Stimulated activated CD4-positive, alpha-beta T cell treated with anti-CD3 and anti-CD28 coated beads, Interleukin-12 subunit alpha, Interleukin-12 subunit beta, amount 100 ng/mL, for 24 hours (primary cell): ENCODE results near the gene BTG1.
"Not testable (repeated sequence)": the region's sequence is repeated elsewhere in the genome, so short reads cannot be mapped to it uniquely, and the experiment has no call there.

Source experiments
- DNase-seq, 2 experiments: peaks; one replicate each; pipeline ENCODE4 v3.0.0-alpha.2; 2020; ENCODE audit warnings: low read depth in 2 of 2

Gene BTG1

DNA sequence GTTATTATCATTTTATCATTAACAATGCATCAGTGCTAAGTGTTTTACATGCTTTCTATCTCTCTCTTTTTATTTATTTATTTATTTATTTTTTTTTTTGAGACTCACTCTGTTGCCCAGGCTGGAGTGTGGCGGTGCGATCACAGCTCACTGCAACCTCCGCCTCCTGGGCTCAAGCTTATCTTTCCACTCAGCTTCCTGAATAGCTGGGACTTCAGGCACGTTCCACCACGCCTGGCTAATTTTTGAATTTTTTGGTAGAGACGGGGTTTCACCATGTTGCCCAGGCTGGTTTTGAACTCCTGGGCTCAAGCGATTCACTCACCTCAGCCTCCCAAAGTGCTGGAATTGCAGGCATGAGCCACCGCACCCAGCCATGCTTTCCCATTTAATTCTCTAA is 3.9 kb upstream of the BTG1 start:
- DNase-seq, result no peak

DNA sequence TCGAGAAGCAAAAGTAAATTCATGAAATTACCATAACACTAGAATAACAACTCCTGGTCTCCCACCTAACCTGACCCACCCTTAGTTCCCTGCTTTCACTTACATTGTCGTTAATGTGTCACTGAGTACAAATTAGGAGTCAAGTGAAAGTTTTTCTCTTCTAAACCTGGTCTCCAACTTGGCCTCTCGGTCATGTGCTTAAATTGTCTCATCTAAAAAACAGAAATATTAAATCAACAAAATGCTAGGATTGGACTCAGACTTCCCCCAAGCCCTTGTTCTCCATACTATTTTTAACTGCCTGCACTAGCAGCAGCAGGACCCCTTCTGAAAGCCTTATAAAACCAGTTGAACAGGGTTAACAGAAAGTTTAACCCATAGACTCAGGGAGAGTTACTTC is 1.8 kb upstream of the BTG1 start:
- DNase-seq, result no peak

DNA sequence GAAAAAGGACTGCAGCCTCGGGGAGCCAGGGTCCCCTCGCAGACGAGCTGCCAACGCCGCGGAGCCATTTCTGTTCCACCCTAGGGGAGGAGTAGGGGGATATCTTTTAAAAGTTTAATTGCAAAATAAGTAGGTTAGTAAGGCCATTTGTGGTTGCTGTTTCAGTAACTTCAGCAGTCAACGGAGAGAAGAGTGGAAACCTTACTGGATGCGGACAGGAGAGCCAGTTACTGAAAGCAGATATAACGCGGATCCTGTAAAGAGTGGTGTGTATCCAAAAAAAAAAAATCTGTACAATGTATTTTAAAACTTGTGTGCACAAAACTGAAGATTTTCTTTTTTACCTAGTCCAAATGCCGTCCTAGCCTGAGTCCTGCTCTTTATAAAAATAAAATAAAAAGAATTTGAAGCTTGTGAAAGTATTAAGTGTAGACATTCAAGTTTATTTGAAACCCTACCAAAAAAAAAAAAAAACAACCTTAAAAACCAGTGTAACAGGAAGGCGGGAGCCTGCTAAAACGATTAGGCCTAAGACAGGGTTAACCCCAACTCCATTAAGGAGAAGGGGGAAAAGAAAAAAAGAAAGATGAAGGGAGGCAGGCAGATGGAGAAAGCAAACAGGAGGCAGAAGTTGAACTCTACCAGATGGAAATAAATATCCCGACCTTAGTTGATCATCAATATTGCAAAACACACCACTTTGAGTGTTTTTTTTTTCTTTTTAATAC is 1.0 kb upstream of the BTG1 start:
- DNase-seq, result no peak

DNA sequence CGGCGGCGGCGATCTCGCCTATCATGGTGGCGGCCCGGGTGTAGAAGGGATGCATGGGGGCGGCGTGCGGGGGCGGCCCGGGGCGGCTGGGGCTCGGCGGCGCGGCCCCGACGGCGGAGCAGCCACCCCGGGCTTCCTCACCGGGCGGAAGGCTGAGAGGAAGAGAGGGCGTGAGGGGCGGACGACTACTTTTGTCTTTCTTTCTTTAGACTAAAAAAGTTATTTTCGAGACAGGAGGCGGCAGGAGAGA is 240 bp downstream of the BTG1 start:
- DNase-seq, result no peak

DNA sequence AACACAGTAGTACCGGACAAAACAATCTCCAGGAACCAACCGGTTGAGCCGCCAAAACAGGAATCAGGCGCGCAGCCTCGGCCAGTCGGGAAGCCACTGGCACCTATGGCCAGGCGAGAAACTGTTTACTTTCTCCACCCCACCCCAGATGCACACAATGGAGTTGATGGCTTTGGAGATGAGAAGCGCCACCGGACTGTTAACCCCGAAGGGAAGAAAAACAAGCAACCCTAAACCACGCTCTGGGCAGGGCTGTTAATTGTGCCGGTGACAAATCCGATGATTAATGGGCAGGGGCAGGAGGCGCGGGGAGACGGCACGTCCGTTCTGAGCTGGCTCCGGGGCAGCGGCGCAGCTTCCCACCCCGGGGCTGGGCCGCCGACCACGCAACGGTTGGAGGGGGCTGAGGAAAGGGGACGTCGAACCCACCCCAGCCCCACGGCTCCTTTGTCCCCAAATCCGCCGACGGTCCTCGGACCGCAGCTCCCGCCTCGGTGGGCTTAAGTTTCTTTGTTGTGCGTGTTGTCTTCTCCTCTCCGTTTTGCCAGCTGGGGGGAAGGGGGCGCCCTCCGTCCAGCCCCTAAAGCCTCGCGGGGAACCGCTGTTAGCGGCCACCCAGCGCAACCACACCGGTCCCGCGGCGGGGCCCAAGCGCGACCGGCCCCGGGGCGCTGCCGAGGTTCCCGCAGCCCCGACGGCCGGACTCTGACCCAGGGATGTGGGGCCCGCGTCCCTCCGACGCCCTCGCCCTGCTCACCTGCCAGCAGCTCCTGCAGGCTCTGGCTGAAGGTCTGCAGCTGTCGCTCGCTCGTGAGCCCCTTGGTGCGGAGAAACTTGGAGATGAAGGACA is 790 bp downstream of the BTG1 start:
- peak; percentile 25 to 41 for DNase-seq

DNA sequence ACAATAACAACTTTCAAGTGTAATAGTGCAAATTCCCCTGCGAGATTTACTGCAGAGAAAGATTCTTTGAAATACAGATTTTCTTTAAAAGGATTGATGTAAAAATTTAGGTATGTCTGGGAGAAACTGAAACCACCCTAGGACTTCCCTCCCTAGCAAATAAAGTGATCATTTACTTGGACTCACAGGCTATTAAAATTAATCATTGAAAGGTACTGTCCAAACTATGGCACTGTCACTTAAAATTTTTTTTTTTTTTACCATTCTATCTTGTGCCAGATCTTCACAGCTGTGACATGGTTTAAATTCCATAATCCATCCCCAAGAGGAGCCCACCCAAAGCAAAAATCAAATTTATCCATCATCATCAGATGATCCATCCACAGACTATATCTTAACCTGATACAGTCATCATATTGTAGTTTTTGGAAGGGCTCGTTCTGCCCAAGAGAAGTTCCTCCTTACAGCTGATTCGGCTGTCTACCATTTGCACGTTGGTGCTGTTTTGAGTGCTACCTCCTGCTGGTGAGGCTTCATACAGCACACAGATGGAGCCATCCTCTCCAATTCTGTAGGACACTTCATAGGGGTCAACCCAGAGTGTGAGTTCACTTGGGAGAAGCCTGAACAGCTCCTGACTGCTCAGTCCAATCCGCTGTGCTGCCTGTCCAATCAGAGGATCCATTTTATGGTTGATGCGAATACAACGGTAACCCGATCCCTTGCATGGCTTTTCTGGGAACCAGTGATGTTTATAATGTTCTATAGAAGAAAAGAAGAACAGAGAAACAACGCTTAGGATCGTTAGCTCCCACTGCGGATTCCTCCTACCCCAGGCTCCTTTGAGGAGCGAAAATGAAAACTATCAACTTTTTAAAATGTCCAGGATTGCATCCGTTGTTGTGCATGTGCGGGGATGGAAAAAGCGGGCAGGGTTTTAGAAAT is 1.7 kb downstream of the BTG1 start:
- DNase-seq, result peak; percentile 36 to 39

DNA sequence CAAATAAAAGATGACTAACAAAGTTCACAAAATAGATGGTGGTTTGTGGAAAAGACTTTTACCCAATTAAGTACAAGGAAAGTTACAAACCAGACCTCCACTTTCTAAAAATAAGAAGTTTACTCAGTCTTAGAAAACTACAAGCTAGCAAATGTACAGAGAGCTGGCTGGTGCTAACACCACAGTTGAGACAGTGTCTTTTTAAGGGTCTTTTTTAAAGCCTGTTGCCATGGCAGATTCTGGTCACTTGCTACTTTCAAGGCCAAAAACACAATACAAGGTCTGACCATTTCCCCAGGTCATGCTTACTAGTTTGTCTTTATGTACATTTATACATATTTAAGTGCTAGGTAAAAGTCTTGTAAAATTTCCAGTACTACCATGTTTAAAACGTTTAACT is 2.4 kb downstream of the BTG1 start:
- no peak for DNase-seq

DNA sequence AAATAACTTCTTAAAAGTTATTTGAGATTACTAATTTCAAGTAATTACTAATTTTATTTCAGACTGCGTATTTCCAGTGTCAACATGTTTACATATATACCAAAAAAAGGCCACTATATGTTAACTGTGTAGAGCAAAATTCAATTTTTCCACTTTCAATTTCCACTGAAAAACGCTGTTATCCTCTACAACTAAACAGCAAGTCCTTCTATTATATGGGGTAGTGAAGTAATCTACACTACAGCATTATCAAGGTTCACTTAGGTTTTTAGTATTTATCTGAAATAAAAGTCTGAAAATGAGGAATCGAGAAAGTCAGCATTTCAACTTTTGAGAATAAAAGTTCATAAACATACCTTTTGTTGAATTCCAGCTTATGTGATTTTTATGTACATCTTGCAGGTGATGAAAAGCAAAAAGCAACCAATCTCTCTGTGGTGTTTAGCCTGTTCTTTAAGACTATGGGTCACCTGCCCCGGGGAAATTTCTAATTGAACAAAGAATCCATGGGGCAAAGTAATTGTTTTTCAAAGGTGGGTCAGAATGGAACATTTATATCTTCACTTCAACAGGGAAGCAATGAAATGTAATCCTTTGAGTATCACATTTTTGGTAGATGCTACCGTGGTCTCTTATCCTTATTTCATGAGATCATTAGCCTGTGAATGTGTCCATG is 3.3 kb downstream of the BTG1 start:
- DNase-seq, result no peak

DNA sequence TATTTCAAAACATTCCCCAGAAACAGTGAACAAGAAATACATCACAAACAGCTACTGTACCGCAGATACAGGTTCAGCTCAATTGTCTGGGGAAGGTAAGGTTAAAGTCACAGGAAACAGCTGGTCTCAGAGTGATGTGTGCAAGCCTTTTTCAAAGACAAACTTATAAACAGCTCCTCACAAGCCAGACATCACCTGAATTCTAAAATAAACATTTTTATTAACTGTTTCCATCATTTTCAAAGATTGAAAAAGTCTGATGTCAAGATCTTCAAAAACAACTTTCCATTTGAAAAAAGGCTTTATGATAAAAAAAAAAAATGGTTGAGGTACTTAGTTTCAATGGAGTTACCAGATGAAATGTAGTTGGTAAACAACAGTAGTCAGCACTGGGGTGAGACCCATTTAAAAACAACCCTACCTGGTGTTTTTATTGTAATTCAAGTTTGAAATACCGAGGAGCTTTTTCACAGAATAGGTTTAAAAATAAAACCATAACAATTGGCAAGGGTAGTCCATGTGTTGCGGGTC is 4.0 kb downstream of the BTG1 start:
- no peak for DNase-seq

DNA sequence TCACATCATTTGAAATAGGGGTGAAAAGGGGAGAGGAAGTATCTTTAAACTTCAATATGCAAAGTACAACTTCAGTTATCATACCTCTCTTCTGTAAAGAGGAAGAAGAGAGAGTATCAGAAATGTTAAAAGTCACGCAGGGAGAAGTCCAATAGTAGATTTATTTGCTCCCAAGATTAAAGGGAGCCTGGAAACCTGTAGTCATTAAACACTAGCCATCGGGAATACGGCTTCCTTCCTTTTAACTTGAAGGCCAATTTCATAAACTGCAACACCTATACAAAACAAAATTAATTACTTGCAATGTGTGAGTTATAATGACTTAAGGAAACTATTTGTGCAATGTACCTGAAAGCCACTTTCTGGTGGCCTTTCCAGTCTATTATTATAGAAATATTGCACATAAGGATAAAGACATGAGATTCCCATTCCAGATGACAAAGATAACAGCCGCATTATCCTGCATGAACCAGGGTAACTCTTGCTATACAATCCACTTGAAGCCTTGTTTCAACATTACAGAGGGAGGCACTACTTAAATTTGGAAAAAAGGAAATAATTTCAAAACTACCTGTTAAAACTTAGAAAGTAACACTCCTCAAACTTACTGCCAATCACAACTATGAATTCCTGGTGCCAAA is 4.6 kb downstream of the BTG1 start:
- no peak for DNase-seq

DNA sequence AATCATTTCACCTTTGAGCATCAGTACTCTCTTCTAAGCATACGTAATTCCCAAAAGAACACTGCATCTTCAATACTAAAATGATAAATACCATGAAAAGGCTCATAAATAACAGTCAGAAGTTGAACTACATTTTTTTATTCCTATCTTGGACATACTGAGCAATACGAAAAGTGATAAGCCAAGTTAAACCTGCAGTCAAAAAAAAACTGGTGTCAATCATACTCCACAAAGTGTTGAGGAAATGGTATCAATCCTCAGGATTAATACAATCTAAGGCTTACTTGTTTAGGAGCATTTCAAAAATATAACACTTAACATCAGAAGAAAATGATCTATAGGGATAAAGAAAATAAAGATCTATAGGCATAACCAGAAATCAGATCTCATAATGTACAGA is 5.5 kb downstream of the BTG1 start:
- no peak for DNase-seq

DNA sequence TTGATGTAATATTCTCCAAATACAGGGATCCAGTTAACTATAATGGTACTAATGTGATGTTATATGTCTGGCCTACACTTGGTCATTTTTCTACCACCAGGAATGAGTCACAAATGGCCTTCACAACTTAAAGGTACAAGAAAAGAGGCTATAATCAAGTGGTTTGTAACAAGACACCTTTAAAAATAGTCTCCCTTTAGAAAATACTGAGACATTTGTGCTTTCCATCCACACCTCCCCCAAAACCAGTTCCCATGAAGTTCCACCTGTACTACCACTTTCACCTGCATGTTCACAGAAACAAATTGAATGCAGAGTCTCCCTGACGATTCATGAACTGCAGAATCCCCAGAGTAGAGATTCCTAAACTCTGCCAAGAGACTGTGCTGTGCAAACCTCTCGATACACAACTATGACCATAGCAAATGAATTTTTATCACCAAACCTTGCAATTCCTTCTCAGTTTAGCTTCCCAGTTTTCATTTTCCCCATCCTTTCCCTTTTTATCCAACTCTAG is 6.0 kb downstream of the BTG1 start:
- DNase-seq, result no peak

DNA sequence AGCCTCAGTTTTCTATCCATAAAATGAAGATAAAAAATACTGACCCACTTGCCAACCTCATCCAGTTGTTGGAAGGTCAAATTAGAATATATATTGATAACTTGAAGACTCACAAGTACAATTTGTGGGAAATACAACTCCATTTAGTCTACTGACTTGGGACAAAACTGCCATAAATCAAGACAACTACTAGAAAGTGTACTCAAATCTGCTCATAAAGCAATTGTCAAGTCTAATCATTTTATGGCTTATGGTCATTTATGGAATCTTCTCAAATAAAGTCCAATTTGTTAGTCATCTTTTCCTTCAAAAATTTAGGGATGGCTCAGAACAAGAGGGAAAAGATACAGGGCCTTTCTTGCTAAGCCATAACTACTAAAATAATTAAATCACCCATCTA is 7.0 kb downstream of the BTG1 start:
- no peak for DNase-seq

DNA sequence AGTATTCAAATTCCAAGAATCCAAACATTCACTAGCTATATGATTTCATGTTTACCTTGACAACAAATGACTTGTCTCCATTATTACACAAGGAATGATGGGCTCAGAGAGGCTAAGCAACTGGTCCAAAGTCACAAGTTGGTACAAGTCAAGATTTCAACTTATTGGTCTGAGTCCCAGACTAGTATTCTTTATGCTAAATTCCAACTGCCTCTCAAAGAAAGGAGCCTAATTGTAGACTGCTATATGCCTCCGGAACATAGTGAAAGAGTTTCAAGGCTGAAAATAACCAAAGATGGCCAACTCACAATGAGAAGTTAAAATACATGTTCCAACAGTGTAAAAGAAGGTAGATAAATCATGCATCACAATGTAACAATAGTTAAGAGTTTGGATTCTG is 7.5 kb downstream of the BTG1 start:
- no peak for DNase-seq

DNA sequence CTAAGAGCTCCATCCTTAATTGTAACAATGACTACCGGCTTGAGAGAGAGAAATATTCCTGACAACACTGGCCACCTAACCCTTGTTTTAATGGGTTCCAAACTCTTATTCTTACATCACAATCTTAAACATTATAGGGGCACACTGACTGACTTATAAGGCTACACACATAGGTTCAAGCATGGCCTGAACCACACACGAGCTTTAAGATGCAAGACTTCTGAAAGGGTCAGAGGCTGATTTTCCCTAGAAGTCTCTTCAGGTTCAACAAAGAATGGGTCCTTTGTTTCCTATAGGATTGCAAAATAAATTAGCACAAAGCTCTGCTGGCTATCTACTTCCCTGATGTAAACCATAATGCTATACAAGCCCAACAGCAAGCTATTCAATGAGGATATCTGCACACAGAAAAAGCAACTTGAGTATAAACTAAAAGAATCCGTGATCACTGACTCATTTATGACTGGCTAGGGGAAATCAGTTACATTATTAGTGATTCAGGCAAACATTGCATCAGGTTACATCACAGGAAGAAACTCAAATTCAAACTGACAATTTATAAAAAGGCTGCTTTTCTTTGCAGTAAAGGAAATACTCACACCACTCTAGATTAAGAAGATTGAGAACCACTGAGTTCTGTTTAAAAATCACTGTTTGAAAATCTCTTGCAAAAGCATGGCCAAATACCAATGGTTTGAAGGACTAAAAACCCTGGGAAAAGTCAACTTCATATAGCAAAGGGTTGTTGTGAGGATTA is 8.5 kb downstream of the BTG1 start:
- no peak for DNase-seq

DNA sequence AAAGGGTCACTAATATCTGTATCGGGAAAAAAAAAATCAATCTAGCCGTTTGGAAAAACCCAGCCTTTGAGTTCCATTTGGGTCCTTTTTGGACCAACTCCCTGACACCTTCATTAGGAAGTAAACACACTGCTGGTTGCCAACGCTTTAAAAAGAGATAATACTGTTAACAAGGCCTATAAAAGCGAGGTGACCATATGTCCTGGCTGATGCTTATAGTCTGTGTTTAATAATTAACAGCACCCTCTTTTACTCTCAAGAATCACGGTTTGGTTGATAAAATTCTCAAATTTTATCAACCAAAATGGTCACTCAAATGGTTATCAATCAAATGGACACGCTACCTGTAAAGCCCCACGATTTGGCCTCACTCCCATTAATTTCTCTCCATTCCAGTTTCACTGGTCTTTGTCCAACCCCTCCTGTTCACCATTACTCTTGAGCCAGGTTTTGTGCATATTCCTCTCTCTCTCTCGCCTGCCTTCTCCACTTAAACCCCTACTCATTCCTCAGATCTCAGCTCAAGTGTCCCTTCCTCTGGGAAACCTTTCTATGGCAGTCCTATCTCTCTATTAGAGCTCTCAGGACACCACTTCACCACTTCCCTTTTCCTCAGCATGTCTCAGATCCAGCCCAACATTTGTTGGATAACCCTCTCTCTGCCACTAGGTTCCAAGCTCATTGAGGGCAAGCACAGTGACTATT is 9.5 kb downstream of the BTG1 start:
- no peak for DNase-seq

DNA sequence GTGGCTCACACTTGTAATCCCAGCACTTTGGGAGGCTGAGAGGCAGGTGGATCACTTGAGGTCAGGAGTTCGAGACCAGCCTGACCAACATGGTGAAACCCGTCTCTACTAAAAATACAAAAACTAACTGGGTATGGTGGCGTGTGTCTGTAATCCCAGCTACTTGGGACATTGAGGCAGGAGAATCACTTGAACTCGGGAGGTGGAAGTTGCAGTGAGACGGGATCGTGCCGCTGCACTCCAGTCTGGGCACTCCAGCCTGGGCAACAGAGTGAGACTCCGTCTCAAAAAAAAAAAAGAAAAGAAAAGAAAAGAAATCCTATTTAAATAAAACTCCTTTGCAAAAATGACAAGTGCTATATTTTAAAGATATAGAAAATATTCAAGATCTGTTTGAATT is 10.1 kb downstream of the BTG1 start:
- DNase-seq, result not testable (repeated sequence)

DNA sequence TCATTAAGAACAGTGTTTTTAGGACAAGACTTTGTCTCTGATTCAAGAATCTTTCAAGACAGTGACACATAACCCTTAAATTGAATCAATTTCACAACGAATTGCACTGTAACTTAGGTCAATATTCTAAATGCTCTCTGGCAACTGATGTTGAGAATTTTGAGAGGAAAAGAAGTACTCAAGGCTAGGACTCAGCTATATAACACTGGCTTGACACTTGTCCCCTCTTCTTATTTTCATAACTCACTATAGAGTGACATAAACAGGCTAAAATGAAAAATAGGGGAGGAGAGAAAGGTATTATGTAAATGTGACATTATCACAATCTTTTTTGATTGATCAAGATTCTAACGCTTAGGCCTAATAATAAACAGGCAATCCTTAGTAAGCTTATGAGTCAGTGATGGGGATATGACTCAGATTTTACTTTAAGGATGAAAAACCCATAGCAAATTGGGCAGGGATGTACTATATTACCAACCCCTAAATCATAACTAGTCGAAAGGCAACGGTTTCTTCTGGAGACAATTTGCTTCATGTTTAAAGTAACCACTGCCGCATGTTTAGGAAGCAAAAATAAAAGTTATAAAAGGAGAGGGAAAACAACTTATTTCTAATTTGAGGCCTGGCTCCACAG is 10.9 kb downstream of the BTG1 start:
- no peak for DNase-seq
